Chondrocyte (in vitro differentiated cells): Measurements from ENCODE around the gene CSRNP3. TPM values are rescaled to one million over a fixed set of nuclear protein-coding genes. Genes with fewer than 3 reads are reported as not detected.

Experiments used
- DNase-seq: peaks from one replicate; pipeline ENCODE4 v3.0.0; 2021; ENCODE audit warnings: mixed read lengths, low spot score
- H3K27ac Mint-ChIP-seq: one replicate; pipeline ENCODE4 v1.8.0; 2021; ENCODE audit warnings: mild to moderate bottlenecking, moderate library complexity, mixed read lengths; ENCODE audit not compliant: unreplicated experiment
- H3K27me3 Mint-ChIP-seq: 2 replicates; pipeline ENCODE4 v1.8.0; 2021; ENCODE audit warnings: low read depth, mixed read lengths
- H3K36me3 Mint-ChIP-seq: 2 replicates; pipeline ENCODE4 v1.8.0; 2021; ENCODE audit warnings: low read depth, mixed read lengths
- H3K4me1 Mint-ChIP-seq: 2 replicates; pipeline ENCODE4 v1.8.0; 2021; ENCODE audit warnings: low read depth, mild to moderate bottlenecking, mixed read lengths
- H3K4me3 Mint-ChIP-seq: one replicate; pipeline ENCODE4 v1.8.0; 2021; ENCODE audit warnings: mild to moderate bottlenecking, moderate library complexity, mixed read lengths; ENCODE audit not compliant: unreplicated experiment
- H3K9me3 Mint-ChIP-seq: 2 replicates; pipeline ENCODE4 v1.8.0; 2021; ENCODE audit warnings: low read depth, mixed read lengths
- CTCF ChIP-seq: fragments of 200-600 bp; sonication (generic); IDR thresholded peaks from 2 replicates; pipeline ENCODE4 v1.5.0; 2021; ENCODE audit warnings: antibody characterized with exemption, mild to moderate bottlenecking, moderate library complexity
- total RNA-seq: library from RNA; stranded (reverse); gene quantifications from 3 replicates; pipeline ENCODE4 v1.2.1, GENCODE V29; 2021

Gene CSRNP3
- total RNA-seq, 1 donor from 2014 or later = 3.7 TPM

GRCh38 chr2:165499131-165499530 is 29.6 kb downstream of the CSRNP3 start:
- Mint-ChIP-seq H3K27me3 (no peaks in the 10 kb centered on the region), H3K36me3 (peaks cover 15% of the 10 kb centered on the region), H3K27ac (no peak overlapping the region), H3K9me3 (no peaks in the 10 kb centered on the region), H3K4me3 (no peak overlapping the region), H3K4me1 (no peaks in the 10 kb centered on the region)
- no peak for TF ChIP-seq CTCF
- no peak for DNase-seq

- Mint-ChIP-seq H3K27ac (no peak overlapping the region), H3K4me3 (no peak overlapping the region), H3K9me3 (no peaks in the 10 kb centered on the region), H3K36me3 (peaks cover 12% of the 10 kb centered on the region), H3K27me3 (no peaks in the 10 kb centered on the region), H3K4me1 (no peaks in the 10 kb centered on the region)
- no peak for TF ChIP-seq CTCF
- DNase-seq = no peak
Observed at GRCh38 chr2:165500001-165500400, 30.5 kb downstream of the CSRNP3 start.

- TF ChIP-seq CTCF = no peak
Observed at GRCh38 chr2:165500816-165501215, 31.3 kb downstream of the CSRNP3 start.

GRCh38 chr2:165505514-165505913 is 36.0 kb downstream of the CSRNP3 start:
- TF ChIP-seq CTCF = no peak
- Mint-ChIP-seq H3K27ac (no peak overlapping the region), H3K9me3 (peaks cover 2% of the 10 kb centered on the region), H3K27me3 (no peaks in the 10 kb centered on the region), H3K36me3 (peaks cover 5% of the 10 kb centered on the region), H3K4me1 (no peaks in the 10 kb centered on the region), H3K4me3 (no peak overlapping the region)
- DNase-seq = no peak

More at GRCh38 chr2:165500816-165501215, 31.3 kb downstream of the CSRNP3 start:
- DNase-seq = no peak
- peaks cover 9% of the 10 kb centered on the region for H3K36me3 Mint-ChIP-seq
- no peaks in the 10 kb centered on the region for H3K9me3 Mint-ChIP-seq
- no peaks in the 10 kb centered on the region for H3K27me3 Mint-ChIP-seq
- no peak overlapping the region for H3K27ac Mint-ChIP-seq
- H3K4me3 Mint-ChIP-seq = no peak overlapping the region
- no peaks in the 10 kb centered on the region for H3K4me1 Mint-ChIP-seq

- Mint-ChIP-seq H3K4me1 (no peaks in the 10 kb centered on the region), H3K9me3 (peaks cover 2% of the 10 kb centered on the region), H3K27me3 (no peaks in the 10 kb centered on the region), H3K27ac (no peak overlapping the region), H3K36me3 (peaks cover 5% of the 10 kb centered on the region), H3K4me3 (no peak overlapping the region)
- TF ChIP-seq CTCF = no peak
- DNase-seq = no peak
Observed at GRCh38 chr2:165508927-165509326, 39.4 kb downstream of the CSRNP3 start.
